T-helper 2 cell (primary cell): ENCODE measurements around the gene MTERF2.
"Not testable (repeated sequence)": the region's sequence is repeated elsewhere in the genome, so short reads cannot be mapped to it uniquely, and the experiment has no call there.

Experiments used
- DNase-seq, 5 experiments: peaks; one replicate each; pipeline versions ENCODE4 v3.0.0 to v3.0.0-alpha.2; 2012 to 2022
- total RNA-seq, 2 donors: gene quantifications; one replicate each; lab custom pipeline; 2026; lab: John Stamatoyannopoulos, UW

The MTERF2 gene
- total RNA-seq, result 8.1 to 15.8 reads per million in 2 donors

- DNase-seq, result peak; percentile 58 to 90 (median 68)
Observed at GRCh38 chr12:106986625-106987389, at the start of gene MTERF2. Gene MTERF2, minus strand, starts transcription at chr12:106987146. Its CDS starts 8,432 bp downstream, at chr12:106978714.

GRCh38 chr12:107035733-107036132, 48.8 kb upstream of the MTERF2 start:
- DNase-seq, result no peak

- no peak for DNase-seq
Observed at GRCh38 chr12:107033758-107034739, 47.1 kb upstream of the MTERF2 start.

GRCh38 chr12:107032266-107032665, 45.3 kb upstream of the MTERF2 start:
- DNase-seq, result peak in 1 of 5 experiments; percentile 18

GRCh38 chr12:107031061-107031460, 44.1 kb upstream of the MTERF2 start:
- DNase-seq, result no peak

- no peak for DNase-seq
Observed at GRCh38 chr12:107029081-107029480, 42.1 kb upstream of the MTERF2 start.

GRCh38 chr12:107027636-107028053, 40.7 kb upstream of the MTERF2 start:
- peak in 2 of 5 experiments; percentile 33 to 84 for DNase-seq

- DNase-seq, result no peak
Observed at GRCh38 chr12:107026806-107027635, 40.1 kb upstream of the MTERF2 start.

GRCh38 chr12:107026356-107026755, 39.4 kb upstream of the MTERF2 start:
- DNase-seq, result not testable (repeated sequence)

GRCh38 chr12:107025671-107026070, 38.7 kb upstream of the MTERF2 start:
- no peak for DNase-seq

GRCh38 chr12:107019546-107019945, 32.6 kb upstream of the MTERF2 start:
- DNase-seq, result no peak

- no peak for DNase-seq
Observed at GRCh38 chr12:107017042-107017441, 30.1 kb upstream of the MTERF2 start.

GRCh38 chr12:107014055-107014454, 27.1 kb upstream of the MTERF2 start:
- DNase-seq, result peak in 2 of 5 experiments; percentile 4 to 34

GRCh38 chr12:107012736-107013425, 25.9 kb upstream of the MTERF2 start:
- no peak for DNase-seq

GRCh38 chr12:107011519-107011918, 24.6 kb upstream of the MTERF2 start:
- no peak for DNase-seq

GRCh38 chr12:107007411-107007810, 20.5 kb upstream of the MTERF2 start:
- no peak for DNase-seq

- not testable (repeated sequence) for DNase-seq
Observed at GRCh38 chr12:107002665-107003064, 15.7 kb upstream of the MTERF2 start.

GRCh38 chr12:106999446-106999845, 12.5 kb upstream of the MTERF2 start:
- no peak for DNase-seq

GRCh38 chr12:106997916-106998315, 11.0 kb upstream of the MTERF2 start:
- DNase-seq, result no peak

GRCh38 chr12:106996102-106996501, 9.2 kb upstream of the MTERF2 start:
- not testable (repeated sequence) for DNase-seq

- no peak for DNase-seq
Observed at GRCh38 chr12:106994579-106995220, 7.8 kb upstream of the MTERF2 start.
